T-helper 2 cell treated with Interferon-gamma antibody and Interleukin-4, amounts not matched to agents 5 μg/mL and 100 μg/mL, for 36 hours (primary cell): ENCODE results near the gene KCNK1.

Source experiments
- DNase-seq: peaks from one replicate; pipeline ENCODE4 v3.0.0; 2021; ENCODE audit warnings: low spot score
- H3K27ac Mint-ChIP-seq: one replicate; pipeline ENCODE4 v1.8.0; 2021; ENCODE audit warnings: mild to moderate bottlenecking, mixed read lengths
- H3K27me3 Mint-ChIP-seq: one replicate; pipeline ENCODE4 v1.8.0; 2021; ENCODE audit warnings: low read depth, mixed read lengths
- H3K36me3 Mint-ChIP-seq: one replicate; pipeline ENCODE4 v1.8.0; 2021; ENCODE audit warnings: low read depth, mixed read lengths
- H3K4me1 Mint-ChIP-seq: one replicate; pipeline ENCODE4 v1.8.0; 2021; ENCODE audit warnings: low read depth, mixed read lengths
- H3K4me3 Mint-ChIP-seq: one replicate; pipeline ENCODE4 v1.8.0; 2022; ENCODE audit warnings: mild to moderate bottlenecking, moderate library complexity, mixed read lengths
- H3K9me3 Mint-ChIP-seq: one replicate; pipeline ENCODE4 v1.8.0; 2021; ENCODE audit warnings: mixed read lengths

Gene KCNK1

DNA sequence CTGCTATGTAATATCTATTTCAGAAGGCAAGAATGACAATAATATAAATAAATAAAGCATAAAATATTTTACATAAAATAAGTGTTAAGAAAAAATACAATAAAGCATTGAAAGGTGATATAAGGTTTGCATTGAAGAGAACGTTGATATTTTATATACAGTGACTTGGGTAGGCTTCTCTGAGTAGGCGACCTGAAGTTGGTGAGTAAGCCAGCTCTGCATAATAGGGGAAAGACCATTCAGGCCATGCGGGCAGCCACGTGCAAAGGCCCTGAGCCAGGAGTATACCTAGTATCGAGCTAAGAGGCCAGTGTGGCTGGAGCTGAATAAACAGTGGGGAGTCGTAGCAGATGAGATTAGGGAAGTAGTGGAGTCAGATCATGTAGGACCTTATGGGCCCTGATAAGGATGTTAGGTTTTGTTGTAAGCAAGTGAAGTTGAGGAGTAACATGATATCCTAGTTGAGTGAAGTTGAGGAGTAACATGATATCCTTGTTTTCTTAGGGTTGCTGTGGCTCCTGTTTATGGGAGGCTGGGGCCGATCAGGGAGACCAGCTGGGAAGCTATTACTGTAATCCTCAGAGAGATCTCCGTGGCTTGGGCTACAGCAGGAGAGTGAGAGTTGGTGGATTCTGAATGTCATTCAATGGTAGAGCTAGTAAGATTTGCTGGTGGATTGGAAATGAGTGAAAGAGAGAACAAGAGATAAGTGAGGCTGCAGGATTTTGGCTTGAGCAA, 22.0 kb downstream of the KCNK1 start:
- Mint-ChIP-seq H3K4me1 (peaks cover 9% of the 10 kb centered on the region), H3K27ac (no peak overlapping the region), H3K9me3 (no peaks in the 10 kb centered on the region), H3K36me3 (peaks cover 23% of the 10 kb centered on the region), H3K4me3 (no peak overlapping the region), H3K27me3 (peaks cover 16% of the 10 kb centered on the region)
- no peak for DNase-seq

DNA sequence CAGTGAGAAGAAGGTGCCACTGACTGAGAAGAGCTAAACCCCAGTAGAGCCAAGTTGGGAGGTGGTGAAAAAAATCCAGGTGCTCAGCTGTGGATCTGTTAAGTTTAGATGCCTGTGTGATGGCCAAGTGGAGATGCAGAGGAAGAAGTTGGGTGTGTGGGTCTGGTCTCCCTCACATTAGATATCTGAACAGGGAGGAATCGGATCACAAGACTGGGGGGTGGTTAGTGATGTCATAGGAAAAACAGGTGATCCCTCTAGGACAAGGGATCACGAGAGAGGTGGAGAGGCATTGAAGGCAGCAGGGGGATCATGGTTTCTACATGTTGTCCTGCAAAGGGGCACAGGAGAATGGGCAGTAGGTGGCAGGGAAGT, 22.6 kb downstream of the KCNK1 start:
- no peaks in the 10 kb centered on the region for H3K9me3 Mint-ChIP-seq
- no peak overlapping the region for H3K27ac Mint-ChIP-seq

DNA sequence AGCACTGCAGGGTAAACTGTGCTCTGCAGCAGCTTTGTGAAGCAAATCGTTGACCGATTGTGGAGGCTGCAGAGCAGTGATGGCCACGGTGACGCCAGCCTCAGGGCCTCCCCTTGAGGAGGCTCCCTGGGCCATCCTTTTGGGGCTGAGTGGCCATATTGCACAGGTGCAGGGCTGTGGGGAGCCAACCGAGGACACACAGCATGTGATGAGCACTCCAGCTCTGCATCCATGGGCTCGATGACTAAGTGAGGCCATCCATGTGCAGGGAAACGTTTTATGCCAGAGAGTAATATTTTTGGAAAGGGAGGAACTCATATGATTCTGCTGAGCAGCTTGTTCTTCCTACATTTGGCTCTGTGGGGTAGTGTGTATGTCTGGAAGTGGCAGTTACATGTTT, 24.6 kb downstream of the KCNK1 start:
- H3K27ac Mint-ChIP-seq = no peak overlapping the region
- no peak overlapping the region for H3K4me3 Mint-ChIP-seq
- DNase-seq = no peak
- H3K4me1 Mint-ChIP-seq = peaks cover 7% of the 10 kb centered on the region
- H3K27me3 Mint-ChIP-seq = peaks cover 9% of the 10 kb centered on the region
- peaks cover 16% of the 10 kb centered on the region for H3K36me3 Mint-ChIP-seq
- H3K9me3 Mint-ChIP-seq = no peaks in the 10 kb centered on the region

More for the DNA sequence above, 22.6 kb downstream of the KCNK1 start:
- no peak for DNase-seq
- Mint-ChIP-seq H3K36me3 (peaks cover 20% of the 10 kb centered on the region), H3K27me3 (peaks cover 14% of the 10 kb centered on the region), H3K4me1 (peaks cover 9% of the 10 kb centered on the region), H3K4me3 (no peak overlapping the region)

DNA sequence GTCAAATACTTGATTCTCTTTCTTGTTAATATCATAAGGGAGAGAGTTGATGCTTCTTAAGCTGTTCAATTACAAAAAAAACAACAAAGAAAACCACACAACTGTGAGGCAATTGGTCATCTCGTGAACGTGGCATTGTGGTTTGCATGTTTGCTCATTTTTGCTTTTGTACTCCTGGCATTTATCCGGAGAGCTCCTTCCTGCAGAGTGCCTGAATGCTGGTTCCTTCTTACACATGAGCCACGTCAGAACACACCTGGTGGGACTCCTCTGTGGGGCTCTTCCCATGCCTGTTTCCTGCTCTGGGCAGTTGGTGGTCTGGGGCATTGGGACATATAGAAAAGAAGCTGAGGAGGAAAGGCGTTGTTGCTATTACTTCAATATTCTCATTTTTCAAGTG, 25.7 kb downstream of the KCNK1 start:
- Mint-ChIP-seq H3K4me1 (peaks cover 8% of the 10 kb centered on the region), H3K27ac (no peak overlapping the region), H3K27me3 (peaks cover 9% of the 10 kb centered on the region), H3K36me3 (peaks cover 13% of the 10 kb centered on the region), H3K9me3 (no peaks in the 10 kb centered on the region), H3K4me3 (no peak overlapping the region)
- DNase-seq = no peak

DNA sequence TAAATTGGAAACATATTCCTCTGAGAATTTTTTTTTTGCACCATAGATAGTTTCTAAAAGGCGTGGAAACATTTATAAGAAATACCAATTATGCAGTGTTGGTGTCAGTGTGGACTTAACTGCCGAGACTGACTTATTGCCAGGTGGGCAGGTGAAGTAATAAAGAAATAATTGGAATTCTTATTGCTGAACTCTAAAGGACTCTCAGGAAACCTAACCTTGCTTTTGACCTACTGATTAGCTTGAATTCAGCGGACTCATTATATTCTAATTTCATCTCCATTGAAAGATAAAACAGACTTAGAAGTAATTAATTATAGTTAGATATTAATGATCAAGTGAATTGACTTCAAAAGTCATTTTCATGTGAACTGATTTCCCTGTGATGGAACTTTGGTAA, 26.3 kb downstream of the KCNK1 start:
- H3K27ac Mint-ChIP-seq = no peak overlapping the region
- H3K36me3 Mint-ChIP-seq = peaks cover 13% of the 10 kb centered on the region
- H3K4me3 Mint-ChIP-seq = no peak overlapping the region
- no peak for DNase-seq
- H3K9me3 Mint-ChIP-seq = no peaks in the 10 kb centered on the region
- H3K27me3 Mint-ChIP-seq = peaks cover 9% of the 10 kb centered on the region
- H3K4me1 Mint-ChIP-seq = peaks cover 10% of the 10 kb centered on the region

DNA sequence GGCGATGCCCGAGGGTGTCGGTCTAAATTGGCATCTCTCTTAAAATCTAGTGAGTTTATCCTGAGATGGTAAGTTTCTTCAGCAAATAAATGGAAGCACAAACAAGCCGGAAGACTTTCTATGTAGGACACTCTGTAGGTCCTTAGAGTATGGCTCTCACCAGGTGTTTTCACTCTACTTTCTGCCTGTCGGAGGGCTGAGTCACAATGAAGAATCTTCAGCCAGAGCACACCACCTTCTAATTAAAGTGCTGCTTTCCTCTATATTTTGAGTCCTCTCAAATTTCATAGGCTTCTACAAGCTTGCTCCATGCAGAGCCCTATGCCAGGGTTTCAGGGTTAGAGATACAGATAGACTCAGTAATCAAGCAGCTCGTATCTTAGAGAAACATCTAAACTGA, 27.1 kb downstream of the KCNK1 start:
- Mint-ChIP-seq H3K4me3 (no peak overlapping the region), H3K27me3 (peaks cover 7% of the 10 kb centered on the region), H3K9me3 (no peaks in the 10 kb centered on the region), H3K27ac (no peak overlapping the region), H3K4me1 (peaks cover 16% of the 10 kb centered on the region), H3K36me3 (peaks cover 10% of the 10 kb centered on the region)
- no peak for DNase-seq

DNA sequence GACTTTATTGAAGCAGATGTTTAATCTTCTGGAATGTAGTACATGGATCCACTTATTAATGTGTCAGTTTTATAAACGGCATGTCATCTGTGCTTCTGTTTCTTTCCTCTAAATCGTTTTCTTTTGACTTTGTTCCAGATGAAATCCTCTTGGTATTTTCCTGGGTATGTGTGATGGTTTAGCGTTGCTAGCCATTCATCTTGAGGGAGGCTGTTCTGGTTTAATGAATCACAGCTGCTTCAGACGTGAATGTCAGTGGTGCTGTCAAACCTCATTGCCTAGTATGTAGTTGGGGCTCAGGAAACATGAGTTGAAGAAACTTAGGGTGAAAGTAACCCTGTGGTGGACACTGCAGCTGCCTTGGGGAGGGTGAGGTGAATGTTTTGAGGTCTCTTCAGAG, 33.2 kb downstream of the KCNK1 start:
- peaks cover 9% of the 10 kb centered on the region for H3K4me1 Mint-ChIP-seq
- no peak overlapping the region for H3K4me3 Mint-ChIP-seq
- no peak for DNase-seq
- no peaks in the 10 kb centered on the region for H3K9me3 Mint-ChIP-seq
- H3K36me3 Mint-ChIP-seq = peaks cover 5% of the 10 kb centered on the region
- H3K27me3 Mint-ChIP-seq = peaks cover 3% of the 10 kb centered on the region
- no peak overlapping the region for H3K27ac Mint-ChIP-seq

DNA sequence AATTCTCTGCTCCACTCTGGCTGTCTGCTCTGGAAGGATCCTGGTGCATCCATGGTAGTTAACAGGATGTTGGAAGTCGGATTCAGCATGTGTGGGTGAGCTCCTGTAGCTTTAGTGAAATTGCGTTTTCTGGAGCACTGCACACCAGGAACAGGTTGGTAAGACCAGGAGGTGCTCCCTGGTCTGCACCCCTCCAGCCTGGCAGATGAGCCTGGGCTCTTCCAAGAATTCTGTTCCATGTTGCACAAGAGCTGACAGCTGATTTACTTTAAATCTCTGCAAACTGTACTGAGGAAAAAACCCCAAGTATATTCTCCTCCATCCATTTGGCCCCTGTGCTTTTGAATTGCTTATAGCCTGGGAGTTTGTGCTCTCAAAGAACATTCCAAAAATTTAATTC, 33.7 kb downstream of the KCNK1 start:
- DNase-seq = no peak
- Mint-ChIP-seq H3K4me1 (peaks cover 9% of the 10 kb centered on the region), H3K9me3 (no peaks in the 10 kb centered on the region), H3K36me3 (peaks cover 1% of the 10 kb centered on the region), H3K4me3 (no peak overlapping the region), H3K27me3 (peaks cover 3% of the 10 kb centered on the region), H3K27ac (no peak overlapping the region)

DNA sequence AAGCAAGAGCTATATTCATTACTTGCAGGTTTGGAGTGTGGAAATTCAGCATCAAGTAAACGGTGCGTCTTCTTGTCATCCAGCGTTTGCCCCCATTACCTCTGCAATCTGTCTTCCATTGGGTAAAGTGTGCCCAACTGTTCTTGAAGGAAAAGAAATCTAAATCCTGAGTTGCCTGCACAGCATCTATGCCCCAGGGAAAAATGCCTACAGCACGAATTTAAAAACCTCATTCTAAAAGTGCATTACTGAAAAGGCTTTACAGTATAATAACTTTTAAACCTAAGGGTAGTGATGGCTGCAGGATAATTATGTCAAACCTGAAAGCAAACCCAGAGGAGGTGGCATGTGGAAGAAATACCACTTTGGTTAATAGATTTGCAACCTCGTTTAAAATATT, 37.2 kb downstream of the KCNK1 start:
- Mint-ChIP-seq H3K27me3 (peaks cover 3% of the 10 kb centered on the region), H3K4me3 (no peak overlapping the region), H3K27ac (no peak overlapping the region), H3K36me3 (peaks cover 1% of the 10 kb centered on the region), H3K9me3 (no peaks in the 10 kb centered on the region), H3K4me1 (no peaks in the 10 kb centered on the region)
- no peak for DNase-seq

DNA sequence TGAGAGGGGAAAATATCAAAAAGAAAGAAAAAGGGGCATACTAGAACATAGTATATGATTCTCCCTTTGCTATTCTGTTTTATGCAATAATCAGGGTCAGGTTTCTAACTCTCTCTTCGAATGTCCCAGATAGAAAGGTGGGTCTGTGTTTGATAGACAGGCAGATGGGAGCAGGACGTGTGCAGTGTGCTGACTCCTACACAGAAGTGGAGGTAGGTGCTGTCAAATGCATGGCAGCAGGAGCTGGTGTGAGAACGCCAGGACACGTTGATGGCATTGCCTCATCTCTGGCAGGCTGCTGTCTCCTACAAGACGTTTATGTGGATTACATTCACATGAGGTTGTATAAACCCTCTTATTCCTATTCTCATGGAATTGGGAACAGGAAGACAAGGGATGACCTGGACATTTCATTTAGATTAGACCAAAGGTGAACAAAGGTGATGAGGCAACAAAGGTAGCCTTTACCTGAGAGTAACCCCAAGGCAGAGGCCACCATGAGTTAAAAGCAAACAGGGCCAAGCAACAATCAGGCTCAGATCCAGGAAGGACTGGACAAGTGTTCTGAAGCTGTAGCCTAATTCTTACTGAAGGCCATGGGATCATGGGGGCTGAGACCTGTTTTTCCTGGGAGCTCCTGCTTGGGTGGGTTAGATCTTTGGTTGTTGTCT, 37.8 kb downstream of the KCNK1 start:
- Mint-ChIP-seq H3K4me1 (no peaks in the 10 kb centered on the region), H3K4me3 (no peak overlapping the region), H3K9me3 (no peaks in the 10 kb centered on the region), H3K36me3 (no peaks in the 10 kb centered on the region), H3K27me3 (peaks cover 3% of the 10 kb centered on the region), H3K27ac (no peak overlapping the region)
- DNase-seq = no peak

DNA sequence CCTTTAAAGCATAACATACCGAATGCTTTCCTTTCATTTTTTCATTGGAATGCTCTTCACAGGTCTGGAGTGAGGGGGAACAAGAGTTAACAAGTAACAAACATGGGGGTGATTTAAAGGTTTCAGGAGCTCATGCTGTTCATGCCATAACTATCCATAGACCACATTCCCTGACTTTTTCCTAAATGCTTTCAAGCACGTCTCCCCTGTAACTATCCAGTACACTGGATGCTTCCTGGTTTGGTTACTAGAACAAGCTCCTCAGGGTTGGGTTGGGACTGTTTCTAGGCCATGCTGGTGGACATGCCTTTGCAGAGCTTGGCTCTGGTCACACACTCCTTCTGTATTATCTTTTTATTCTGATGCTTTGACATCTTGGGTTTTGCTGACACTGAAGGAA, 38.6 kb downstream of the KCNK1 start:
- Mint-ChIP-seq H3K36me3 (no peaks in the 10 kb centered on the region), H3K27ac (no peak overlapping the region), H3K9me3 (no peaks in the 10 kb centered on the region), H3K4me3 (no peak overlapping the region), H3K27me3 (peaks cover 5% of the 10 kb centered on the region), H3K4me1 (no peaks in the 10 kb centered on the region)
- no peak for DNase-seq

DNA sequence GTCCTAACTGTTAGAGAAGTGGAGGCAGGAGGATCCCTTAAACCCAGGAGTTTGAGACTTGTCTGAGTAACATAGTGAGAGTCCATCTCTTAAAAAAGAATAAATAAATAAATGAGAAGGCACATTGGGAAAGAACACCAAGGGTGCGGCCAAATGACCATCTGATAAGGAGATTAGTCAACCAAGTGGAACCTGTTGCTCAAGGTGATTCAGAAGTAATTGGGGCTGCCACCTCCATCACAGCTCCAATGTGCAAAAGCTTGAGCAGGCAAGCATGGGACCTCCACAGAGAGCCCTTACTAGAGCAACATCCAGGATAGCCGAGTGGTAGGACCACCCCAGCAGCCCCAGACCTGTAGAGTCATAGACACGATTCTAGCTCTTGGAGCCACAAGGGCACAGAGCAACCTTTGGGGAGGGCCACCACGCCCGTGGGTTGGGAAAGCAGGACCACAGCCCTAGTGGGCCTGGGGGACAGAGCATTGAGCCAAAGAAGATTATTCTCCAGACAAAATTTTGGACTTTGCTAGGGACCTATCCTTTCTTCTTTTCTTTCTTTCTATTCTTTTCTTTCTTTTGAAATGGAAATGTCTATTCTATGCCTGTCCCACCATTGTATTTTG, 40.9 kb downstream of the KCNK1 start:
- H3K4me3 Mint-ChIP-seq = no peak overlapping the region
- H3K4me1 Mint-ChIP-seq = no peaks in the 10 kb centered on the region
- no peak for DNase-seq
- no peaks in the 10 kb centered on the region for H3K9me3 Mint-ChIP-seq
- peaks cover 5% of the 10 kb centered on the region for H3K27me3 Mint-ChIP-seq
- H3K27ac Mint-ChIP-seq = no peak overlapping the region
- H3K36me3 Mint-ChIP-seq = no peaks in the 10 kb centered on the region

DNA sequence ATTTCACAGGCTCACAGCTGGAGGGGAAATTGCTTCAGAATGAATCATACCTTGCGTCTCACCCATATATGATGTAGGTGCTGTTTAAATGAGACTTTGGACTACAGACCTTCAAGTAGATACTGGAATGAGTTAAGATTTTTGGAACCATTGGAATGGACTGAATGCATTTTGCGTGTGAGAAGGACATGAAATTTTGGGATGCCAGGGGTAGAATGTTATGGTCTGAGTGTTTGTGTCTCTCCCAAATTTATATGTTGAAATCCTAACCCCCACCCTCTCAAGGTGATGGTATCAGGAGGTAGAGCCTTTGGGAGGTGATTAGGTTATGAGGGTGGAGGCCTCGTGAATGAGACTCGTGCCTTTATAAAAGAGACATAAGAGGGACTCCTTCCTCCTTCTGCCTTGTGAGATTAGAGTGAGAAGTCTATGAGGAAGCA, 41.4 kb downstream of the KCNK1 start:
- DNase-seq = no peak
- no peaks in the 10 kb centered on the region for H3K9me3 Mint-ChIP-seq
- H3K27ac Mint-ChIP-seq = no peak overlapping the region
- peaks cover 5% of the 10 kb centered on the region for H3K27me3 Mint-ChIP-seq
- H3K4me1 Mint-ChIP-seq = no peaks in the 10 kb centered on the region
- H3K4me3 Mint-ChIP-seq = no peak overlapping the region
- no peaks in the 10 kb centered on the region for H3K36me3 Mint-ChIP-seq

DNA sequence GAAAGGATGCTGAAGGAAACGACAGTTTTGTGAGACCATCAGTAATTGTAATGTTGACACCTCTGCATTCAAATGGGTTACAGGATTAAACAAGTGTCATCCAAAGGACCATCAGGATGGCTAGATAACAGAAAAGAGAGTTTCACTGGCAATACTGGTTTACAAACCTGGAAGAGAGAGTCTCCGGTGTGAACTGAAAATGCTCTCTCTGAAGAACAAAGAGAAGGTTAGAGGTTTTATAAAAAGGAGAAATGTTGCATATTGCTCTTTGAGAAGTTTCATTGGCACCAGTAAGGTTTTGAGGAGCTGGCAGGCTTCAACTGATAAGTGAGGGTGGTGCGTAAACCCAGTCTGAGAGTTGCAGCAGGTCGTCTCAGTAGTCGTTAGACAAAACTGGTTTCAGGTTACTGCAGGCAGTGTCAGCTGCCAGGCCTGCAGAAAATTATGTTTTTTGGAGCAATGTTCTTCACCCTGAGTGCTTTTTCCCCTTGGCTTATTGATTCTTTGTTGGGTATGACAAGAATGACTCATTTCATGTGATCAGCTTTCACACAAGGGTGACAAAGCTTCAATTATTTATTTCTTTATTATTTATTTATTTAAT, 42.2 kb downstream of the KCNK1 start:
- DNase-seq = no peak
- no peak overlapping the region for H3K4me3 Mint-ChIP-seq
- H3K36me3 Mint-ChIP-seq = no peaks in the 10 kb centered on the region
- no peaks in the 10 kb centered on the region for H3K9me3 Mint-ChIP-seq
- H3K4me1 Mint-ChIP-seq = peaks cover 2% of the 10 kb centered on the region
- H3K27me3 Mint-ChIP-seq = peaks cover 5% of the 10 kb centered on the region
- no peak overlapping the region for H3K27ac Mint-ChIP-seq
